Activated naive CD4-positive, alpha-beta T cell treated with anti-CD3 and anti-CD28 coated beads, Interleukin-2, amount 50 U/mL, for 24 hours (primary cell): Measurements from ENCODE around the gene HSPA1L.
"Not testable (repeated sequence)": the region's sequence is repeated elsewhere in the genome, so short reads cannot be mapped to it uniquely, and the experiment has no call there.

Experiments used
- H3K27ac Mint-ChIP-seq: one replicate; pipeline ENCODE4 v1.8.0; 2021; ENCODE audit warnings: mild to moderate bottlenecking, mixed read lengths
- H3K27me3 Mint-ChIP-seq: one replicate; pipeline ENCODE4 v1.8.0; 2021; ENCODE audit warnings: mixed read lengths
- H3K36me3 Mint-ChIP-seq: one replicate; pipeline ENCODE4 v1.8.0; 2021; ENCODE audit warnings: mixed read lengths
- H3K4me1 Mint-ChIP-seq: one replicate; pipeline ENCODE4 v1.8.0; 2021; ENCODE audit warnings: mixed read lengths
- H3K4me3 Mint-ChIP-seq: one replicate; pipeline ENCODE4 v1.8.0; 2021; ENCODE audit warnings: mild to moderate bottlenecking, mixed read lengths
- H3K9me3 Mint-ChIP-seq: one replicate; pipeline ENCODE4 v1.8.0; 2021; ENCODE audit warnings: mixed read lengths

Gene HSPA1L

GRCh38 chr6:31815025-31815838 is at the start of gene HSPA1L, which contains the start of gene HSPA1A:
TSS of gene HSPA1L (minus strand) at chr6:31815283. CDS start at chr6:31811972, 3,311 bp downstream.
TSS of gene HSPA1A (plus strand) at chr6:31815543. CDS start at chr6:31815757, 214 bp downstream.
- no peaks in the 10 kb centered on the region for H3K9me3 Mint-ChIP-seq
- H3K4me3 Mint-ChIP-seq, result peak within 1 kb of the TSS; percentile 87
- H3K27ac Mint-ChIP-seq, result peak within 1 kb of the TSS; percentile 73
- no peaks in the 10 kb centered on the region for H3K27me3 Mint-ChIP-seq
- peaks cover 40% of the 10 kb centered on the region for H3K4me1 Mint-ChIP-seq
- H3K36me3 Mint-ChIP-seq, result no peaks in the 10 kb centered on the region

GRCh38 chr6:31864818-31865204 is 49.7 kb upstream of the HSPA1L start:
- no peaks in the 10 kb centered on the region for H3K9me3 Mint-ChIP-seq
- no peak overlapping the region for H3K27ac Mint-ChIP-seq
- H3K27me3 Mint-ChIP-seq, result no peaks in the 10 kb centered on the region
- no peak overlapping the region for H3K4me3 Mint-ChIP-seq
- H3K36me3 Mint-ChIP-seq, result no peaks in the 10 kb centered on the region
- H3K4me1 Mint-ChIP-seq, result peaks cover 21% of the 10 kb centered on the region

GRCh38 chr6:31864123-31864562 is 49.1 kb upstream of the HSPA1L start:
- Mint-ChIP-seq H3K4me3 (peak overlapping the region; percentile 97), H3K27ac (peak overlapping the region; percentile 85), H3K4me1 (peaks cover 21% of the 10 kb centered on the region)
- H3K9me3 Mint-ChIP-seq, H3K27me3 Mint-ChIP-seq, H3K36me3 Mint-ChIP-seq: not testable (repeated sequence)

- Mint-ChIP-seq H3K9me3 (no peaks in the 10 kb centered on the region), H3K4me3 (peak within 1 kb of the TSS; percentile 97), H3K36me3 (peaks cover 2% of the 10 kb centered on the region), H3K4me1 (peaks cover 21% of the 10 kb centered on the region), H3K27me3 (no peaks in the 10 kb centered on the region), H3K27ac (peak within 1 kb of the TSS; percentile 85)
Observed at GRCh38 chr6:31862344-31863235, 47.5 kb upstream of the HSPA1L start, which contains the start of gene NEU1. TSS of gene NEU1 (minus strand) at chr6:31862821. CDS start at chr6:31862776, 45 bp downstream.

GRCh38 chr6:31861919-31862343 is 46.8 kb upstream of the HSPA1L start:
- Mint-ChIP-seq H3K36me3 (peaks cover 2% of the 10 kb centered on the region), H3K9me3 (no peaks in the 10 kb centered on the region), H3K27ac (peak overlapping the region; percentile 85), H3K27me3 (no peaks in the 10 kb centered on the region), H3K4me1 (peaks cover 21% of the 10 kb centered on the region), H3K4me3 (peak overlapping the region; percentile 97)

GRCh38 chr6:31861150-31861549 is 46.1 kb upstream of the HSPA1L start:
- H3K27me3 Mint-ChIP-seq, result no peaks in the 10 kb centered on the region
- H3K9me3 Mint-ChIP-seq, result no peaks in the 10 kb centered on the region
- H3K36me3 Mint-ChIP-seq, result peaks cover 2% of the 10 kb centered on the region
- peak overlapping the region; percentile 6 for H3K27ac Mint-ChIP-seq
- H3K4me3 Mint-ChIP-seq, result peak overlapping the region; percentile 97
- H3K4me1 Mint-ChIP-seq, result peaks cover 21% of the 10 kb centered on the region

GRCh38 chr6:31860349-31860748 is 45.3 kb upstream of the HSPA1L start:
- Mint-ChIP-seq H3K36me3 (peaks cover 2% of the 10 kb centered on the region), H3K27me3 (no peaks in the 10 kb centered on the region), H3K9me3 (no peaks in the 10 kb centered on the region), H3K27ac (no peak overlapping the region), H3K4me3 (peak overlapping the region; percentile 44), H3K4me1 (peaks cover 21% of the 10 kb centered on the region)

GRCh38 chr6:31859923-31860322 is 44.8 kb upstream of the HSPA1L start:
- no peaks in the 10 kb centered on the region for H3K27me3 Mint-ChIP-seq
- H3K4me3 Mint-ChIP-seq, result peak overlapping the region; percentile 44
- H3K4me1 Mint-ChIP-seq, result peaks cover 21% of the 10 kb centered on the region
- peaks cover 2% of the 10 kb centered on the region for H3K36me3 Mint-ChIP-seq
- no peak overlapping the region for H3K27ac Mint-ChIP-seq
- no peaks in the 10 kb centered on the region for H3K9me3 Mint-ChIP-seq

- no peaks in the 10 kb centered on the region for H3K9me3 Mint-ChIP-seq
- peaks cover 14% of the 10 kb centered on the region for H3K4me1 Mint-ChIP-seq
- H3K27me3 Mint-ChIP-seq, result no peaks in the 10 kb centered on the region
- no peak overlapping the region for H3K27ac Mint-ChIP-seq
- H3K4me3 Mint-ChIP-seq, result no peak overlapping the region
- peaks cover 2% of the 10 kb centered on the region for H3K36me3 Mint-ChIP-seq
Observed at GRCh38 chr6:31858707-31859106, 43.6 kb upstream of the HSPA1L start.

GRCh38 chr6:31857774-31858173 is 42.7 kb upstream of the HSPA1L start:
- not testable (repeated sequence) for H3K27me3 Mint-ChIP-seq, H3K4me3 Mint-ChIP-seq, H3K9me3 Mint-ChIP-seq, H3K36me3 Mint-ChIP-seq, H3K27ac Mint-ChIP-seq
- peaks cover 12% of the 10 kb centered on the region for H3K4me1 Mint-ChIP-seq

GRCh38 chr6:31851980-31852718 is 37.1 kb upstream of the HSPA1L start:
- H3K27ac Mint-ChIP-seq, H3K4me3 Mint-ChIP-seq, H3K27me3 Mint-ChIP-seq: not testable (repeated sequence)

GRCh38 chr6:31851485-31851832 is 36.4 kb upstream of the HSPA1L start:
- Mint-ChIP-seq H3K4me3 (no peak overlapping the region), H3K27ac (no peak overlapping the region), H3K36me3 (peaks cover 1% of the 10 kb centered on the region), H3K9me3 (no peaks in the 10 kb centered on the region), H3K27me3 (no peaks in the 10 kb centered on the region), H3K4me1 (no peaks in the 10 kb centered on the region)

More at GRCh38 chr6:31851980-31852718, 37.1 kb upstream of the HSPA1L start:
- H3K36me3 Mint-ChIP-seq, H3K9me3 Mint-ChIP-seq, H3K4me1 Mint-ChIP-seq: not testable (repeated sequence)

- no peak overlapping the region for H3K27ac Mint-ChIP-seq
- H3K4me3 Mint-ChIP-seq, result no peak overlapping the region
- H3K4me1 Mint-ChIP-seq, result no peaks in the 10 kb centered on the region
- H3K9me3 Mint-ChIP-seq, result no peaks in the 10 kb centered on the region
- no peaks in the 10 kb centered on the region for H3K27me3 Mint-ChIP-seq
- H3K36me3 Mint-ChIP-seq, result peaks cover 1% of the 10 kb centered on the region
Observed at GRCh38 chr6:31850765-31851484, 35.8 kb upstream of the HSPA1L start.

- Mint-ChIP-seq H3K9me3 (no peaks in the 10 kb centered on the region), H3K36me3 (no peaks in the 10 kb centered on the region), H3K27me3 (no peaks in the 10 kb centered on the region), H3K27ac (no peak overlapping the region), H3K4me1 (no peaks in the 10 kb centered on the region), H3K4me3 (no peak overlapping the region)
Observed at GRCh38 chr6:31847276-31847978, 32.3 kb upstream of the HSPA1L start.
